ENCODE results near the gene DUOX1. TPM values are rescaled to one million over a fixed set of nuclear protein-coding genes. Genes with fewer than 3 reads are reported as not detected.

The DUOX1 gene
- total and polyA plus RNA-seq, 2 of the 13 experiments (the other 11 are each of a cell fraction or from before 2014, with no cell fraction given) = 0.03 TPM; not detected in 1

GRCh38 chr15:45198337-45199135 lies 68.7 kb downstream of the DUOX1 start (continued):
- TF ChIP-seq ZBTB33 (CRISPR knock-in tag; IDR thresholded peaks at IDR 0.05) (no peak; the same call in 1 of the 2 replicates), FOXO1 (CRISPR knock-in tag; IDR thresholded peaks at IDR 0.05) (0 out of 2 replicates have a peak, but pooled peaks have one; percentile 4), ZBTB2 (CRISPR knock-in tag; IDR thresholded peaks at IDR 0.05; ENCODE audit: low read depth) (no peak), PRDM10 (CRISPR knock-in tag; IDR thresholded peaks at IDR 0.05; ENCODE audit: low read depth) (peak; percentile 60; the same call in 1 of the 2 replicates), PHF21A (CRISPR knock-in tag; IDR thresholded peaks at IDR 0.05) (peak; percentile 38; the same call in 1 of the 2 replicates), RARA (CRISPR knock-in tag; IDR thresholded peaks at IDR 0.05) (peak; percentile 4; the same call in 1 of the 2 replicates), ZNF567 (CRISPR knock-in tag; IDR thresholded peaks at IDR 0.05; ENCODE audit: borderline replicate concordance) (no peak; the same call in 1 of the 2 replicates), NR2F2 (IDR thresholded peaks at IDR 0.05; ENCODE audit: borderline replicate concordance, low read depth) (peak; percentile 30; the same call in 1 of the 2 replicates), KDM2A (CRISPR knock-in tag; IDR thresholded peaks at IDR 0.05; ENCODE audit: borderline replicate concordance, low read depth) (peak; percentile 87), ZNF605 (CRISPR knock-in tag; IDR thresholded peaks at IDR 0.05) (peak; percentile 85), ZC3H13 (CRISPR knock-in tag; IDR thresholded peaks at IDR 0.05) (peak; percentile 83; the same call in 1 of the 2 replicates), ZNF570 (CRISPR knock-in tag; IDR thresholded peaks at IDR 0.05; ENCODE audit: borderline replicate concordance) (no peak), NCOA5 (CRISPR knock-in tag; IDR thresholded peaks at IDR 0.05) (no peak), ZNF782 (CRISPR knock-in tag; IDR thresholded peaks at IDR 0.05; ENCODE audit: borderline replicate concordance) (0 out of 2 replicates have a peak, but pooled peaks have one; percentile 22), KDM3A (CRISPR knock-in tag; IDR thresholded peaks at IDR 0.05; ENCODE audit: low read depth) (peak; percentile 82), HMGA1 (CRISPR knock-in tag; conservative IDR thresholded peaks at IDR 0.05) (no peak), SP4 (CRISPR knock-in tag; IDR thresholded peaks at IDR 0.05) (0 out of 2 replicates have a peak, but pooled peaks have one; percentile 40), SYNCRIP (IDR thresholded peaks at IDR 0.05; ENCODE audit: insufficient read depth, low read depth, low read length) (no peak), POLR2A (IDR thresholded peaks at IDR 0.05; ENCODE audit: insufficient read depth in 1 of 2, low read depth in 2 of 2, low read length in 2 of 2) (peak; percentile 59 to 68), ELF3 (CRISPR knock-in tag; IDR thresholded peaks at IDR 0.05) (peak; percentile 51; the same call in 1 of the 2 replicates), FOXJ3 (CRISPR knock-in tag; IDR thresholded peaks at IDR 0.05; ENCODE audit: borderline replicate concordance) (peak; percentile 53; the same call in 1 of the 2 replicates), ZNF83 (CRISPR knock-in tag; IDR thresholded peaks at IDR 0.05; ENCODE audit: borderline replicate concordance) (peak; percentile 17; the same call in 1 of the 2 replicates)
